H9 (cell line): ENCODE data around the gene C12orf56. TPM values are rescaled to one million over a fixed set of nuclear protein-coding genes. Genes with fewer than 3 reads are reported as not detected.

Experiments used
- DNase-seq: peaks from one replicate; pipeline ENCODE4 v3.0.0-alpha.2; 2017
- H2AFZ ChIP-seq: one replicate; pipeline ENCODE4 v1.6.1; 2013; ENCODE audit warnings: mild to moderate bottlenecking, low read length, control low read depth, moderate library complexity
- H2AK5ac ChIP-seq: 2 replicates; pipeline ENCODE4 v1.6.1; 2013; ENCODE audit warnings: low read length, control low read depth, mixed read lengths; ENCODE audit not compliant: insufficient read length
- H2BK120ac ChIP-seq: one replicate; pipeline ENCODE4 v1.6.1; 2013; ENCODE audit warnings: low read depth, mild to moderate bottlenecking, low read length, control low read depth, inconsistent platforms; ENCODE audit not compliant: poor library complexity, severe bottlenecking
- H2BK12ac ChIP-seq: 2 replicates; pipeline ENCODE4 v1.6.1; 2013; ENCODE audit warnings: low read length, control low read depth, mixed read lengths, low read depth; ENCODE audit not compliant: insufficient read length
- H2BK15ac ChIP-seq: 2 replicates; pipeline ENCODE4 v1.6.1; 2013; ENCODE audit warnings: low read depth, low read length, control low read depth
- H2BK20ac ChIP-seq: one replicate; pipeline ENCODE4 v1.6.1; 2013; ENCODE audit warnings: low read depth, mild to moderate bottlenecking, low read length, control low read depth, inconsistent platforms; ENCODE audit not compliant: poor library complexity, severe bottlenecking
- H2BK5ac ChIP-seq: 2 replicates; pipeline ENCODE4 v1.6.1; 2013; ENCODE audit warnings: low read length, control low read depth, mixed read lengths; ENCODE audit not compliant: insufficient read length
- H3K14ac ChIP-seq: 2 replicates; pipeline ENCODE4 v1.6.1; 2013; ENCODE audit warnings: low read length, control low read depth; ENCODE audit not compliant: insufficient read depth
- H3K18ac ChIP-seq: 2 replicates; pipeline ENCODE4 v1.6.1; 2013; ENCODE audit warnings: low read depth, mild to moderate bottlenecking, mixed read lengths, low read length, control low read depth; ENCODE audit not compliant: insufficient read length
- H3K23ac ChIP-seq: 2 replicates; pipeline ENCODE4 v1.6.1; 2013; ENCODE audit warnings: low read length, control low read depth, mixed read lengths, low read depth; ENCODE audit not compliant: insufficient read length
- H3K23me2 ChIP-seq: 2 replicates; pipeline ENCODE4 v1.6.1; 2013; ENCODE audit warnings: low read depth, mild to moderate bottlenecking, mixed read lengths, low read length, control low read depth; ENCODE audit not compliant: insufficient read length, poor library complexity, severe bottlenecking
- H3K27ac ChIP-seq: 2 replicates; pipeline ENCODE4 v1.5.1; 2013; ENCODE audit warnings: low read length, control low read depth, mixed read lengths, low read depth; ENCODE audit not compliant: insufficient read length
- H3K27me3 ChIP-seq: 2 replicates; pipeline ENCODE4 v1.6.1; 2013; ENCODE audit warnings: low read length, control low read depth, inconsistent platforms; ENCODE audit not compliant: insufficient read depth
- H3K4ac ChIP-seq: 2 replicates; pipeline ENCODE4 v1.6.1; 2013; ENCODE audit warnings: low read depth, mild to moderate bottlenecking, control low read depth, inconsistent platforms, low read length, moderate library complexity
- H3K4me1 ChIP-seq: 2 replicates; pipeline ENCODE4 v1.6.1; 2013; ENCODE audit warnings: low read length, control low read depth, inconsistent platforms; ENCODE audit not compliant: insufficient read depth
- H3K4me2 ChIP-seq: 2 replicates; pipeline ENCODE4 v1.6.1; 2013; ENCODE audit warnings: low read length, control low read depth, mixed read lengths; ENCODE audit not compliant: insufficient read length, insufficient read depth
- H3K56ac ChIP-seq: 2 replicates; pipeline ENCODE4 v1.6.1; 2013; ENCODE audit warnings: low read depth, mild to moderate bottlenecking, mixed read lengths, low read length, control low read depth; ENCODE audit not compliant: insufficient read length
- H3K79me1 ChIP-seq: 2 replicates; pipeline ENCODE4 v1.6.1; 2013; ENCODE audit warnings: low read depth, mild to moderate bottlenecking, moderate library complexity, low read length, control low read depth, inconsistent platforms; ENCODE audit not compliant: insufficient read depth, poor library complexity, severe bottlenecking
- H3K79me2 ChIP-seq: 2 replicates; pipeline ENCODE4 v1.6.1; 2013; ENCODE audit warnings: low read length, control low read depth, inconsistent platforms; ENCODE audit not compliant: insufficient read depth
- H3K9ac ChIP-seq: 2 replicates; pipeline ENCODE4 v1.6.1; 2013; ENCODE audit warnings: low read length, control low read depth, mixed read lengths; ENCODE audit not compliant: insufficient read length; ENCODE audit errors: extremely low read depth
- H3K9me3 ChIP-seq: one replicate; pipeline ENCODE4 v1.6.1; 2013; ENCODE audit warnings: low read depth, low read length, inconsistent platforms; ENCODE audit not compliant: control insufficient read depth
- H3T11ph ChIP-seq: one replicate; pipeline ENCODE4 v1.6.1; 2013; ENCODE audit warnings: mild to moderate bottlenecking, low read length, control low read depth, inconsistent platforms
- H4K20me1 ChIP-seq: one replicate; pipeline ENCODE4 v1.6.1; 2013; ENCODE audit not compliant: control insufficient read depth, insufficient read length, insufficient read depth
- H4K5ac ChIP-seq: 2 replicates; pipeline ENCODE4 v1.6.1; 2013; ENCODE audit warnings: low read depth, mild to moderate bottlenecking, mixed read lengths, low read length, control low read depth; ENCODE audit not compliant: insufficient read length
- H4K8ac ChIP-seq: replicated peaks from 2 replicates; pipeline ENCODE4 v1.6.1; 2013; ENCODE audit warnings: low read length, control low read depth, mixed read lengths, low read depth; ENCODE audit not compliant: insufficient read length
- H4K91ac ChIP-seq: 2 replicates; pipeline ENCODE4 v1.6.1; 2013; ENCODE audit warnings: low read depth, mild to moderate bottlenecking, moderate library complexity, mixed read lengths, low read length, control low read depth; ENCODE audit not compliant: insufficient read length
- H3K27ac Mint-ChIP-seq, 3 experiments: 2 replicates in 2 of 3; 3 replicates in 1 of 3; pipeline ENCODE4 v1.8.0; 2020 to 2021; ENCODE audit warnings: mixed read lengths in 3 of 3, mild to moderate bottlenecking in 1 of 3, moderate library complexity in 1 of 3
- H3K27me3 Mint-ChIP-seq: 2 replicates; pipeline ENCODE4 v1.8.0; 2021; ENCODE audit warnings: low read depth, mild to moderate bottlenecking, moderate library complexity, mixed read lengths
- H3K36me3 Mint-ChIP-seq, 3 experiments: 2 replicates in 2 of 3; 3 replicates in 1 of 3; pipeline ENCODE4 v1.8.0; 2020 to 2021; ENCODE audit warnings: low read depth in 3 of 3, mixed read lengths in 3 of 3; ENCODE audit not compliant: insufficient read depth in 1 of 3
- H3K4me1 Mint-ChIP-seq, 2 experiments: 2 replicates each; pipeline ENCODE4 v1.8.0; 2020; ENCODE audit warnings: mixed read lengths in 2 of 2
- H3K4me3 Mint-ChIP-seq, 2 experiments: 2 replicates in 1 of 2; 3 replicates in 1 of 2; pipeline ENCODE4 v1.8.0; 2020 to 2021; ENCODE audit warnings: mild to moderate bottlenecking in 2 of 2, mixed read lengths in 2 of 2, moderate library complexity in 1 of 2
- H3K9me3 Mint-ChIP-seq, 2 experiments: 2 replicates in 1 of 2; 3 replicates in 1 of 2; pipeline ENCODE4 v1.8.0; 2020; ENCODE audit warnings: mild to moderate bottlenecking in 2 of 2, mixed read lengths in 2 of 2, moderate library complexity in 1 of 2
- WGBS: extraction: QIAGEN DNeasy Blood & Tissue Kit; methylation state at CpG from one replicate; pipeline ENCODE4 v1.1.7; 2013; ENCODE audit warnings: missing lambda C conversion rate, low lambda C conversion rate, mixed read lengths; ENCODE audit not compliant: insufficient read length; ENCODE audit errors: extremely low coverage; 5-methylcytosine and 5-hydroxymethylcytosine counted together
- total RNA-seq: library from RNA; stranded (reverse); gene quantifications from 2 replicates; pipeline ENCODE4 v1.2.1, GENCODE V29; 2021
- TF ChIP-seq, protein P1 (sequence below): fragments of 200-600 bp; sonication (generic); conservative IDR thresholded peaks from 3 replicates; pipeline ENCODE4 v1.8.0; 2021; ENCODE audit warnings: antibody characterized with exemption, mild to moderate bottlenecking

C12orf56 gene
- total RNA-seq, 1 experiment from 2014 or later = 2.2 TPM

DNA sequence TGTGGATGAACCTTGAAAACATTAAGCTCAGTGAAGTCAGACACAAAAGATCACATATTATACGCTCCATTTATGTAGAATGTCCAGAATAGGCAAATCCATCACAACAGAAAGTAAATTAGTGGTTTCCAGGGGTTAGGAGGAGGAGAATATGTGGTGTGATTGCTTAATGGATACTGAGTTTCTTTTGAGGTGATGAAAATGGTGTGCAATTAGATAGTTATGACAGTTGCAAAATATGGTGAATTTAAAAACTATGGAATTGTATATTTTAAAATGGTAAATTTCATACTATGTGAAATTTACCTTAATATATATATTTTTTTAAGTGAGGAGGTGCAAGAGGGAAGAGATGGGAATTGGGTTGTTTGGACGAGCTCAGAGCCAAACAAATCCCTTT is 122.1 kb downstream of the C12orf56 start:
- Histone ChIP-seq H3K9me3 (no peaks in the 10 kb centered on the region), H2BK5ac (no peak overlapping the region), H3K23ac (no peak overlapping the region), H2AK5ac (no peak overlapping the region), H3K4me1 (no peaks in the 10 kb centered on the region), H3K4ac (no peak overlapping the region), H4K91ac (no peak overlapping the region), H3K79me1 (no peaks in the 10 kb centered on the region), H3T11ph (no peak overlapping the region), H3K4me2 (no peak overlapping the region), H3K9ac (no peak overlapping the region), H4K8ac (no peak overlapping the region), H4K20me1 (no peaks in the 10 kb centered on the region), H3K27me3 (no peaks in the 10 kb centered on the region), H3K56ac (no peak overlapping the region), H3K27ac (no peak overlapping the region), H3K14ac (no peak overlapping the region), H3K23me2 (no peaks in the 10 kb centered on the region), H2BK15ac (no peak overlapping the region), H2BK20ac (no peak overlapping the region), H2AFZ (no peak overlapping the region), H2BK120ac (no peak overlapping the region), H4K5ac (no peak overlapping the region), H3K18ac (no peak overlapping the region), H3K79me2 (no peaks in the 10 kb centered on the region), H2BK12ac (no peak overlapping the region)
- H3K9me3 Mint-ChIP-seq = no peaks in the 10 kb centered on the region
- no peak for DNase-seq
- no CpG with 5 or more reads among the region's 2 CpGs for WGBS
- no peaks in the 10 kb centered on the region for H3K27me3 Mint-ChIP-seq
- no peaks in the 10 kb centered on the region for H3K4me1 Mint-ChIP-seq
- no peaks in the 10 kb centered on the region for H3K36me3 Mint-ChIP-seq
- no peak overlapping the region for H3K4me3 Mint-ChIP-seq
- TF ChIP-seq, protein P1, sequence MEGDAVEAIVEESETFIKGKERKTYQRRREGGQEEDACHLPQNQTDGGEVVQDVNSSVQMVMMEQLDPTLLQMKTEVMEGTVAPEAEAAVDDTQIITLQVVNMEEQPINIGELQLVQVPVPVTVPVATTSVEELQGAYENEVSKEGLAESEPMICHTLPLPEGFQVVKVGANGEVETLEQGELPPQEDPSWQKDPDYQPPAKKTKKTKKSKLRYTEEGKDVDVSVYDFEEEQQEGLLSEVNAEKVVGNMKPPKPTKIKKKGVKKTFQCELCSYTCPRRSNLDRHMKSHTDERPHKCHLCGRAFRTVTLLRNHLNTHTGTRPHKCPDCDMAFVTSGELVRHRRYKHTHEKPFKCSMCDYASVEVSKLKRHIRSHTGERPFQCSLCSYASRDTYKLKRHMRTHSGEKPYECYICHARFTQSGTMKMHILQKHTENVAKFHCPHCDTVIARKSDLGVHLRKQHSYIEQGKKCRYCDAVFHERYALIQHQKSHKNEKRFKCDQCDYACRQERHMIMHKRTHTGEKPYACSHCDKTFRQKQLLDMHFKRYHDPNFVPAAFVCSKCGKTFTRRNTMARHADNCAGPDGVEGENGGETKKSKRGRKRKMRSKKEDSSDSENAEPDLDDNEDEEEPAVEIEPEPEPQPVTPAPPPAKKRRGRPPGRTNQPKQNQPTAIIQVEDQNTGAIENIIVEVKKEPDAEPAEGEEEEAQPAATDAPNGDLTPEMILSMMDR = no peak
- H3K27ac Mint-ChIP-seq = no peak overlapping the region
